ENCODE measurements around the gene STIM2. TPM values are rescaled to one million over a fixed set of nuclear protein-coding genes. Genes with fewer than 3 reads are reported as not detected.

Gene STIM2
- polyA plus RNA-seq, 1 donor (not counting 4 experiments of a cell fraction or from before 2014, with no cell fraction given): 20.7 TPM

GRCh38 chr4:26887809-26888208, 27.2 kb downstream of the STIM2 start:
- Histone ChIP-seq H2AFZ (ENCODE audit: control insufficient read depth, low read length) (no peak overlapping the region), H3K9me3 (ENCODE audit: control insufficient read depth, low read depth, low read length) (no peaks in the 10 kb centered on the region), H3K9ac (ENCODE audit: control insufficient read depth, extremely low read depth, insufficient read depth, low read length) (no peak overlapping the region), H3K79me2 (ENCODE audit: control insufficient read depth, insufficient read depth, low read length) (no peaks in the 10 kb centered on the region), H3K27me3 (ENCODE audit: control insufficient read depth, extremely low read depth, insufficient read depth, low read length) (no peaks in the 10 kb centered on the region), H3K4me3 (ENCODE audit: control insufficient read depth in 2 of 3, extremely low read depth in 1 of 3, insufficient read depth in 2 of 3, low read depth in 1 of 3, low read length in 3 of 3) (no peak overlapping the region), H3K4me2 (ENCODE audit: control insufficient read depth, extremely low read depth, insufficient read depth, low read depth, low read length) (no peak overlapping the region), H3K27ac (ENCODE audit: control insufficient read depth, insufficient read depth, low read length) (no peak overlapping the region), H3K9me1 (ENCODE audit: control insufficient read depth, extremely low read depth, insufficient read depth, low read length) (no peaks in the 10 kb centered on the region), H3K36me3 (ENCODE audit: control insufficient read depth in 2 of 2, extremely low read depth in 1 of 2, insufficient read depth in 2 of 2, low read length in 2 of 2) (no peaks in the 10 kb centered on the region), H4K20me1 (ENCODE audit: control insufficient read depth, extremely low read depth, insufficient read depth, low read length) (no peaks in the 10 kb centered on the region), H3K4me1 (ENCODE audit: control insufficient read depth, extremely low read depth, insufficient read depth, low read length) (no peaks in the 10 kb centered on the region)
- no peak for DNase-seq (ENCODE audit: low read depth, low spot score)
- TF ChIP-seq CTCF (optimal IDR thresholded peaks at IDR 0.05 in 1 of 3, IDR thresholded peaks at IDR 0.05 in 1 of 3, conservative IDR thresholded peaks at IDR 0.05 in 1 of 3; ENCODE audit: extremely low read depth in 1 of 3, insufficient read depth in 2 of 3, low read length in 3 of 3) (no peak), EZH2 (IDR thresholded peaks at IDR 0.05; ENCODE audit: low read length) (no peak)
- dilution Hi-C loops (cut with MboI; ENCODE audit: extremely low pct_ligation_motif_present, low sequenced_read_pairs): no loop called here
- no peak for FAIRE-seq

DNA sequence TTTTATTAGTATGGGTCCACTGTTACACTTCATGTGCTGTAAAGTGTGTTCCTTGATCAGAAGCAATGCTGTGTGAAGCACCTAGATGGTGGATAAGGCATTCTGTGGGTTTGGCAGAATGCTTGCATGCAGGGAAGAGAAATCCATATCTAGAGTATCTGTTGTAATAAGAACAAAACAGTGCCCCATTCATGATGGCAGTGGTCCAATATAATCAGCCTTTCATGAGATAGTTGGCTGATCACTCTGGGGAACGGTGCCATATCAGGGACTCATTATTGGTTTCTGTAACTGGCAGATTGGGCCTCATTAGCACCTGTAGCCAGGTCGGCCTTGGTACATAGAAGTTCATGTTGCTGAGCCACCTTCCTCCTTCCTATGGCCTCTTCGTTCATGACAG, 28.7 kb downstream of the STIM2 start:
- dilution Hi-C loops (cut with MboI; ENCODE audit: extremely low pct_ligation_motif_present, low sequenced_read_pairs): no loop called here
- no peak for FAIRE-seq
- H3K27me3 ChIP-seq (ENCODE audit: control insufficient read depth, extremely low read depth, insufficient read depth, low read length): no peaks in the 10 kb centered on the region

More for the DNA sequence above, 28.7 kb downstream of the STIM2 start:
- Histone ChIP-seq H3K9me3 (ENCODE audit: control insufficient read depth, low read depth, low read length) (no peaks in the 10 kb centered on the region), H3K9ac (ENCODE audit: control insufficient read depth, extremely low read depth, insufficient read depth, low read length) (no peak overlapping the region), H4K20me1 (ENCODE audit: control insufficient read depth, extremely low read depth, insufficient read depth, low read length) (no peaks in the 10 kb centered on the region), H3K4me2 (ENCODE audit: control insufficient read depth, extremely low read depth, insufficient read depth, low read depth, low read length) (no peak overlapping the region), H3K27ac (ENCODE audit: control insufficient read depth, insufficient read depth, low read length) (no peak overlapping the region), H3K36me3 (ENCODE audit: control insufficient read depth in 2 of 2, extremely low read depth in 1 of 2, insufficient read depth in 2 of 2, low read length in 2 of 2) (no peaks in the 10 kb centered on the region), H3K9me1 (ENCODE audit: control insufficient read depth, extremely low read depth, insufficient read depth, low read length) (no peaks in the 10 kb centered on the region), H3K4me3 (ENCODE audit: control insufficient read depth in 2 of 3, extremely low read depth in 1 of 3, insufficient read depth in 2 of 3, low read depth in 1 of 3, low read length in 3 of 3) (no peak overlapping the region), H3K79me2 (ENCODE audit: control insufficient read depth, insufficient read depth, low read length) (no peaks in the 10 kb centered on the region), H2AFZ (ENCODE audit: control insufficient read depth, low read length) (no peak overlapping the region), H3K4me1 (ENCODE audit: control insufficient read depth, extremely low read depth, insufficient read depth, low read length) (no peaks in the 10 kb centered on the region)
- DNase-seq (ENCODE audit: low read depth, low spot score): no peak
- TF ChIP-seq CTCF (optimal IDR thresholded peaks at IDR 0.05 in 1 of 3, IDR thresholded peaks at IDR 0.05 in 1 of 3, conservative IDR thresholded peaks at IDR 0.05 in 1 of 3; ENCODE audit: extremely low read depth in 1 of 3, insufficient read depth in 2 of 3, low read length in 3 of 3) (no peak), EZH2 (IDR thresholded peaks at IDR 0.05; ENCODE audit: low read length) (no peak)

Data from keratinocyte (primary cell).